Endothelial cell (in vitro differentiated cells): ENCODE results near the gene PRR23C. TPM values are rescaled to one million over a fixed set of nuclear protein-coding genes. Genes with fewer than 3 reads are reported as not detected.

Experiments
- DNase-seq: peaks from one replicate; pipeline ENCODE4 v3.0.0; 2021; ENCODE audit warnings: low spot score
- H3K27ac Mint-ChIP-seq: one replicate; pipeline ENCODE4 v1.8.0; 2021; ENCODE audit warnings: mixed read lengths, inconsistent platforms; ENCODE audit not compliant: unreplicated experiment
- H3K27me3 Mint-ChIP-seq: one replicate; pipeline ENCODE4 v1.8.0; 2021; ENCODE audit warnings: mild to moderate bottlenecking, moderate library complexity, mixed read lengths, inconsistent platforms; ENCODE audit not compliant: unreplicated experiment
- H3K36me3 Mint-ChIP-seq: one replicate; pipeline ENCODE4 v1.8.0; 2021; ENCODE audit warnings: mild to moderate bottlenecking, low read depth, mixed read lengths, inconsistent platforms; ENCODE audit not compliant: unreplicated experiment
- H3K4me1 Mint-ChIP-seq: one replicate; pipeline ENCODE4 v1.8.0; 2021; ENCODE audit warnings: mild to moderate bottlenecking, mixed read lengths, inconsistent platforms; ENCODE audit not compliant: unreplicated experiment
- H3K4me3 Mint-ChIP-seq: one replicate; pipeline ENCODE4 v1.8.0; 2021; ENCODE audit warnings: mild to moderate bottlenecking, mixed read lengths, inconsistent platforms; ENCODE audit not compliant: unreplicated experiment
- H3K9me3 Mint-ChIP-seq: one replicate; pipeline ENCODE4 v1.8.0; 2021; ENCODE audit warnings: mixed read lengths, inconsistent platforms; ENCODE audit not compliant: unreplicated experiment
- CTCF ChIP-seq: fragments of 200-600 bp; sonication (generic); IDR thresholded peaks from one replicate; pipeline ENCODE4 v1.5.0; 2021; ENCODE audit warnings: antibody characterized with exemption; ENCODE audit not compliant: unreplicated experiment
- total RNA-seq: library from RNA; stranded (reverse); fragmentation: NEBNext Ultra II Directional; extraction: Animal tissue kit (Norgen Biotek cat#: 25700); gene quantifications from one replicate; pipeline ENCODE4 v1.2.1, GENCODE V29; 2021; ENCODE audit not compliant: unreplicated experiment

Gene PRR23C
- total RNA-seq, 1 donor from 2014 or later = not detected

- Mint-ChIP-seq H3K27ac (no peak overlapping the region), H3K9me3 (peaks cover 4% of the 10 kb centered on the region), H3K27me3 (no peaks in the 10 kb centered on the region), H3K4me3 (no peak overlapping the region), H3K4me1 (no peaks in the 10 kb centered on the region), H3K36me3 (peaks cover 6% of the 10 kb centered on the region)
- TF ChIP-seq CTCF = no peak
- DNase-seq = no peak
Measured at GRCh38 chr3:139005356-139005993, 39.2 kb downstream of the PRR23C start.

- Mint-ChIP-seq H3K9me3 (no peaks in the 10 kb centered on the region), H3K4me3 (no peak overlapping the region), H3K27ac (no peak overlapping the region), H3K36me3 (no peaks in the 10 kb centered on the region), H3K27me3 (no peaks in the 10 kb centered on the region), H3K4me1 (no peaks in the 10 kb centered on the region)
- no peak for DNase-seq
- no peak for TF ChIP-seq CTCF
Measured at GRCh38 chr3:138995706-138996105, 49.0 kb downstream of the PRR23C start.

Other genes starting within 250 kb of the PRR23C start
- gene PIK3CB, start 210.0 kb downstream of the PRR23C start, total RNA-seq = 14.2 TPM
- gene FOXL2, start 97.8 kb downstream of the PRR23C start, total RNA-seq = 6.8 TPM
- 13.2 TPM for gene FOXL2NB, start 97.7 kb downstream of the PRR23C start, total RNA-seq
- not detected for gene PRR23A, start 38.6 kb downstream of the PRR23C start, total RNA-seq
- not detected for gene PRR23B, start 24.0 kb downstream of the PRR23C start, total RNA-seq